Spinal cord (tissue), 10 donors: ENCODE data around the gene SNTN. TPM values are rescaled to one million over a fixed set of nuclear protein-coding genes. Genes with fewer than 3 reads are reported as not detected.
A peak's percentile ranks its signal among the peaks of the same experiment; 100 is the strongest.

Experiments used
- DNase-seq, 6 donors: peaks; one replicate each; pipeline versions ENCODE4 v3.0.0 to v3.0.0-alpha.2; 2013 to 2015; ENCODE audit warnings: low spot score in 6 of 6, low read depth in 4 of 6
- H3K27ac ChIP-seq: one replicate; pipeline ENCODE4 v1.5.1; 2013; ENCODE audit warnings: low read depth, low read length, control low read depth
- H3K27me3 ChIP-seq: one replicate; pipeline ENCODE4 v1.6.1; 2013; ENCODE audit warnings: low read length; ENCODE audit not compliant: control insufficient read depth, insufficient read depth
- H3K36me3 ChIP-seq: one replicate; pipeline ENCODE4 v1.6.1; 2013; ENCODE audit warnings: low read length; ENCODE audit not compliant: control insufficient read depth, insufficient read depth
- H3K4me1 ChIP-seq: one replicate; pipeline ENCODE4 v1.6.1; 2013; ENCODE audit warnings: low read length; ENCODE audit not compliant: control insufficient read depth, insufficient read depth
- H3K4me3 ChIP-seq: one replicate; pipeline ENCODE4 v1.5.1; 2013; ENCODE audit warnings: low read depth, low read length, control low read depth
- H3K9me3 ChIP-seq: one replicate; pipeline ENCODE4 v1.6.1; 2013; ENCODE audit warnings: low read length; ENCODE audit not compliant: control insufficient read depth, insufficient read depth
- WGBS: methylation state at CpG from one replicate; pipeline ENCODE4 v1.1.5; 2013; ENCODE audit warnings: missing lambda C conversion rate; ENCODE audit not compliant: insufficient coverage; 5-methylcytosine and 5-hydroxymethylcytosine counted together
- polyA plus RNA-seq, 2 donors: library from polyadenylated mRNA; unstranded; fragments of 120-200 nt; gene quantifications; one replicate each; pipeline ENCODE4 v1.2.1, GENCODE V29; 2013; ENCODE audit not compliant: insufficient read length in 2 of 2
- total RNA-seq, 2 donors: library from RNA; depleted of rRNA in 1 of 2; stranded (reverse); fragments of 120-200 nt in 1 of 2; fragments of >200 nt in 1 of 2; gene quantifications; one replicate each; pipeline versions ENCODE4 v1.2.3 to v1.2.4, GENCODE V29; 2013 to 2014
- donor health status: healthy.

Gene SNTN
- total and polyA plus RNA-seq, 4 donors = 0.24 to 0.59 (median 0.53) TPM

DNA sequence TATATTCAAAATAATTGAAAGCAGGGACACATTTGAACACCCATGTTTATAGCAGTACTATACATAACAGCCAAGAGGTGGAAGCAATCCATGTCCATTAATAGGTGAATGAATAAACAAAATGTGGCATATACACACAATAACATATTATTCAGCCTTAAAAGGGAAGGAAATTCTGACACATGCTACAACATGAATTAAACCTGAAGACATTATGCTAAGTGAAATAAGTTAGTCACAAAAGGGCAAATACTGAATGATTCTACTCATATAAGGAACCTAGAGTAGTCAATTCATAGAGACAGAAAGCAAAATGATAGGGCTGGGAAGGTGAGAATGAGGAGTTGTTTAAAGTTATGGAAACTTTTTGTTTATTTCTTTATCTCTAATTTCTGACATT is 40.9 kb downstream of the SNTN start:
- Histone ChIP-seq H3K36me3 (no peaks in the 10 kb centered on the region), H3K9me3 (no peaks in the 10 kb centered on the region), H3K4me1 (no peaks in the 10 kb centered on the region), H3K4me3 (no peak overlapping the region), H3K27me3 (no peaks in the 10 kb centered on the region), H3K27ac (no peak overlapping the region)
- no peak for DNase-seq

DNA sequence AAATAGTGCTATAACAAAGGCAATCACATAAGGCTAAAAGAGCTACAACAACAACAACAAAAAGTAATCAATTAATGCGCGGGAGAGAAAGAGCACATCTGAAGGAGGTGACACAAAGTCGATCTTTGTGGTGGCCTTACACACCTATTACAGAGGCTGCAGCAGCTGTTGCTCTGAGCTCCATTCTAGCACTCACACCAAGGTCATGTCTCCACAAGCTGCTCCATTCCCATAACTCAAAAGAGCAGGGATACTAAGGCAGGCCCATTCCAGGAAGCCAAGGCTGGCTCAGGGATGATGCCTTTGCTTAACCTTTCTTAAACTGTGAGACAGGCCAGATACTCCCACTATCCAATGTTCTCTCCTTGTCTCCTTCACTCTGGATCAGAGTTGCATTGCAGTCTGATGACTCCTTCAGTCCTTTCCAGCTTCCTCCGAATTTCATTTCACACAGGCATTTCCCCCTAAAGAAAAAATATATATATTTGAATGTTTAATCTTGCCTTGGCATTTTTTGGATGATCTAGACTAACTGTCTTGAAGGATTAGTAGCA is 52.7 kb downstream of the SNTN start:
- no peaks in the 10 kb centered on the region for H3K36me3 ChIP-seq
- H3K4me3 ChIP-seq = no peak overlapping the region
- H3K27me3 ChIP-seq = no peaks in the 10 kb centered on the region
- DNase-seq = no peak
- H3K4me1 ChIP-seq = no peaks in the 10 kb centered on the region
- no peak overlapping the region for H3K27ac ChIP-seq
- no peaks in the 10 kb centered on the region for H3K9me3 ChIP-seq
- 83% methylated on average over 1 of the region's 4 CpGs for WGBS

DNA sequence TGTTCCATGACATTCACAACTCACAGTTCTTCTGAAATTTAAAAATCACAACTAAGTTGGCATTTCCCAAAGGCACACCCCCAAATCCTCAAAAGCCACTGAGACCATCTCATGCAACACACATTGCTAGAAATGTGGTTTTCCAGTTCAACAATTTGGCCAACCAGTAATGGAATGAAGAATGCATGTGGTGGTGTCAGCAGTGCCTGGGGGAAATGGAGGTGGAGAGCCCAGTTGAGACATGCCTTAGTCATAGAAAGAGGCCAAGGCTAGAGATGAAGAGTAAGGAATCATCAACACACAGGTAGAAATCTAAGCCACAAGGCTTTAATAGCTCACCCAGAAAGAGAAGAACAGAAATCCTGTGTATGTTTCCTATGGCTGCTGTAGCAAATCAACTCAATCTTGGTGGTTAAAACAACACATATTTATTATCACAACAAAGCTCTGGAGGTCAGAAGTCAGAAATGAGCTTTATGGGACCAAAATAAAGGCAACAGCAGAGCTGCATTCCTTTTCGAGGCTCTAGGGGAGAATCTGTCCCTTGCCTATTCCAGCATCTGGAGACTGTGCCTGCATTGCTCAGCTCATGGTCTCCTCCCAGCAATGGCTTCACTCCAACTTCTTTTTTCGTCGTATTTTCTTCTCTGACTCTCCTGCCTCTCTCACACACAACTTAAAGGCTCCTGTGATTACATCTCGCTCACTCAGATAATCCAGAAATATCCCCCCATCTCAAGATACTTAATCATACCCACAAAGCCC is 54.0 kb downstream of the SNTN start:
- Histone ChIP-seq H3K27ac (no peak overlapping the region), H3K9me3 (no peaks in the 10 kb centered on the region), H3K27me3 (no peaks in the 10 kb centered on the region), H3K36me3 (no peaks in the 10 kb centered on the region), H3K4me3 (no peak overlapping the region), H3K4me1 (no peaks in the 10 kb centered on the region)
- 76% methylated on average over 4 of the region's 4 CpGs for WGBS
- peak in 1 of 6 donors; percentile 37 for DNase-seq

DNA sequence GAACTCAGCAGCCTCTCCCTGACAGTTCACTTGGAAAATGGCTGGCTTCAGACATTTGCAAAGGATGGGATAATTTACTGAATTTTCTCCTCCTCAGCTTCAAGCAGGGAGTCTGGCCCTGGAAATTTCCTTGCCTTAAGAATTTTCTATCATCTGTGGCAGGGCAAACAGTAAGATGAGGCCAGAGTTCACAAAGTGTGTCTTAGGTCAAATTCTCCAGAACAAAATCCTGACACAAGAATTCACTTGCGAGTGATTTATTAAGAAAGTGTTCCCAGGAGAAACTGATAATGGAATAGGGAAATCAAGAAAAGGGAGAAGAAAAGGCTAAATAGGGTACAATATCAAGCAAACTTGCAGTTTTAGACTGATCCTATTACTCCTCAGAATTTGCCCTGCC is 55.3 kb downstream of the SNTN start:
- DNase-seq = no peak
- H3K36me3 ChIP-seq = no peaks in the 10 kb centered on the region
- no peaks in the 10 kb centered on the region for H3K4me1 ChIP-seq
- H3K27ac ChIP-seq = no peak overlapping the region
- H3K4me3 ChIP-seq = no peak overlapping the region
- no peaks in the 10 kb centered on the region for H3K27me3 ChIP-seq
- WGBS = no CpG with 5 or more reads among the region's 1 CpG
- no peaks in the 10 kb centered on the region for H3K9me3 ChIP-seq

DNA sequence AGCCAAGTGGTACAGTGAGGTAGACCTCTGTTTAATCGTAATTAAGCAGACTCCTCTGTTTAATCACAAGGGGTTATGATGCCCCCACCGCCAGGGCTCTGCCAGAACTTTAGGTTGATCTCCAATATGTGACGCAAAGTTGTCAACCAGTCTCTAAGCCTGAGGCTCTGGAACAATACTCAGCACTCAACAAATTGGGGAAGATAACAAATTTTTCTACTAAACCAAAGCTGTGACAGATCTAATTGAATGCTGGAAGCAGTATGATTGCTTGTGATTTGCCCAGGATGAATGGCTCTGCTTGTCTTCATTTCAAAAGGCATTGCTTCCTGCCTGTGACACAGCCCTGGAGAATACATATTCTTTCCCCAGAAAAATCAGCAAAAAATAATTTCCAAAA is 57.1 kb downstream of the SNTN start:
- 83% methylated on average over 2 of the region's 3 CpGs for whole genome bisulfite sequencing
- Histone ChIP-seq H3K9me3 (no peaks in the 10 kb centered on the region), H3K27ac (no peak overlapping the region), H3K4me3 (no peak overlapping the region), H3K36me3 (no peaks in the 10 kb centered on the region), H3K4me1 (no peaks in the 10 kb centered on the region), H3K27me3 (no peaks in the 10 kb centered on the region)
- DNase-seq = no peak

Other genes with a start within 250 kb of the SNTN start
- not detected for gene C3orf49, start 166.6 kb downstream of the SNTN start, total RNA-seq
- 1 to 10 TPM; 1.3 to 2.0 TPM for gene C3orf49, start 166.6 kb downstream of the SNTN start, polyA plus RNA-seq
- gene THOC7, start 211.1 kb downstream of the SNTN start, total RNA-seq = 10 to 100 TPM; 47.7 to 54.7 TPM
- 10 to 100 TPM; 78.6 to 78.9 TPM for gene THOC7, start 211.1 kb downstream of the SNTN start, polyA plus RNA-seq
- 10 to 100 TPM; 14.6 to 14.9 TPM for gene ATXN7, start 211.2 kb downstream of the SNTN start, total RNA-seq
- gene ATXN7, start 211.2 kb downstream of the SNTN start, polyA plus RNA-seq = 10 to 100 TPM; 13.8 to 14.9 TPM